ENCODE data around the gene PASK.

GRCh38 chr2:241147336-241147735 lies 1.9 kb downstream of the PASK start:
- no peak for TF ChIP-seq ATF3 (IDR thresholded peaks at IDR 0.05)
- no peak for TF ChIP-seq POLR2A (IDR thresholded peaks at IDR 0.05; ENCODE audit: borderline replicate concordance, extremely low read depth, insufficient read depth, insufficient read length)
- TF ChIP-seq CTCF (IDR thresholded peaks at IDR 0.05 in 2 of 3, conservative IDR thresholded peaks at IDR 0.05 in 1 of 3; ENCODE audit: borderline replicate concordance in 1 of 3, insufficient read depth in 1 of 3, low read depth in 2 of 3, low read length in 2 of 3) = no peak
- no peak for TF ChIP-seq RAD21 (IDR thresholded peaks at IDR 0.05; ENCODE audit: low read depth)
- TF ChIP-seq REST (IDR thresholded peaks at IDR 0.05; ENCODE audit: low read depth) = no peak
- TF ChIP-seq POLR2AphosphoS5 (IDR thresholded peaks at IDR 0.05; ENCODE audit: low read depth, low read length) = no peak

Data from HCT116 (cell line).